ENCODE results near the gene USP48. TPM values are rescaled to one million over a fixed set of nuclear protein-coding genes. Genes with fewer than 3 reads are reported as not detected.
A peak's percentile ranks its signal among the peaks of the same experiment; 100 is the strongest.

The USP48 gene
- total and polyA plus RNA-seq, 2 of the 13 experiments (the other 11 are each of a cell fraction or from before 2014, with no cell fraction given) = 30.4 to 30.7 TPM

DNA sequence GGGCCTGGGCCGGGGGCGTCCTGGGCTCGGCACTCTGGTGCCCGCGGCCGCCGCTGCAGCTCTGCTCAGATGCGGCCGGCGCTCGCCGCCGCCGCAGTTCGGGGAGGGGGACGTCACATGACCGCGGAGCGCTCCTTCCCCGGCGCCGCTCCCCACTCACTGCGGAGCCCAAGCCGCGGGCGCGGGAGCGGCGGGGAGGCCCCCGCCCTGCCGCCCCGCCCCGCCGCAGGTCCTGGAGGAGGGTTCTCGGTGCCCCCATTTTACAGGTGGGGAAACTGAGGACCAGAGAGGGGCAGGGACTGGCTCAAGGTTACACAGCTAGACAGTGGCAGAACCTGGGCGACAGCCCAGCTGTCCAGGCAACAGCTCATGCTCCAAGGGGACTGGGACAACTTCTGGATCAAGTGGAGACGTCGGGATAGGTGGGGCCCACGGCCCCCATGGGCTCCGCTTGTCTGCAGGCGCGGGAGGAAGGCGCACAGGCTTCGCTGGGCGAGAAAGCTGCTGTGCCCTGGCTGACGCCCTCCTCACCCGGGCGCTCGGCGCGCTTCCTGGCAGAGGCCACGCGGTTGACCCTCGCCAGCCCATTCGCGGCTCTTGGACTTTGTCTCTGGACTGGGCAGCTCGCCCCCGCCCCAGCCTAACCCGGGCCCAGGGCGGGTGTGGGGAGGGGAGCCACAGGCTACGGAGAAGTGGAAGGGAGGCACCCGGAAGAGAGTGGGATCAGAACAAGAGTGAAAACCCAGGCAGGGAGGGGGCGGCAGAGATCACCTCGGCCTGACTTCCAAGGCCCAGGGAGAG lies 113.5 kb downstream of the USP48 start, which contains the start of gene RAP1GAP (continued):
- TF ChIP-seq, protein P1, sequence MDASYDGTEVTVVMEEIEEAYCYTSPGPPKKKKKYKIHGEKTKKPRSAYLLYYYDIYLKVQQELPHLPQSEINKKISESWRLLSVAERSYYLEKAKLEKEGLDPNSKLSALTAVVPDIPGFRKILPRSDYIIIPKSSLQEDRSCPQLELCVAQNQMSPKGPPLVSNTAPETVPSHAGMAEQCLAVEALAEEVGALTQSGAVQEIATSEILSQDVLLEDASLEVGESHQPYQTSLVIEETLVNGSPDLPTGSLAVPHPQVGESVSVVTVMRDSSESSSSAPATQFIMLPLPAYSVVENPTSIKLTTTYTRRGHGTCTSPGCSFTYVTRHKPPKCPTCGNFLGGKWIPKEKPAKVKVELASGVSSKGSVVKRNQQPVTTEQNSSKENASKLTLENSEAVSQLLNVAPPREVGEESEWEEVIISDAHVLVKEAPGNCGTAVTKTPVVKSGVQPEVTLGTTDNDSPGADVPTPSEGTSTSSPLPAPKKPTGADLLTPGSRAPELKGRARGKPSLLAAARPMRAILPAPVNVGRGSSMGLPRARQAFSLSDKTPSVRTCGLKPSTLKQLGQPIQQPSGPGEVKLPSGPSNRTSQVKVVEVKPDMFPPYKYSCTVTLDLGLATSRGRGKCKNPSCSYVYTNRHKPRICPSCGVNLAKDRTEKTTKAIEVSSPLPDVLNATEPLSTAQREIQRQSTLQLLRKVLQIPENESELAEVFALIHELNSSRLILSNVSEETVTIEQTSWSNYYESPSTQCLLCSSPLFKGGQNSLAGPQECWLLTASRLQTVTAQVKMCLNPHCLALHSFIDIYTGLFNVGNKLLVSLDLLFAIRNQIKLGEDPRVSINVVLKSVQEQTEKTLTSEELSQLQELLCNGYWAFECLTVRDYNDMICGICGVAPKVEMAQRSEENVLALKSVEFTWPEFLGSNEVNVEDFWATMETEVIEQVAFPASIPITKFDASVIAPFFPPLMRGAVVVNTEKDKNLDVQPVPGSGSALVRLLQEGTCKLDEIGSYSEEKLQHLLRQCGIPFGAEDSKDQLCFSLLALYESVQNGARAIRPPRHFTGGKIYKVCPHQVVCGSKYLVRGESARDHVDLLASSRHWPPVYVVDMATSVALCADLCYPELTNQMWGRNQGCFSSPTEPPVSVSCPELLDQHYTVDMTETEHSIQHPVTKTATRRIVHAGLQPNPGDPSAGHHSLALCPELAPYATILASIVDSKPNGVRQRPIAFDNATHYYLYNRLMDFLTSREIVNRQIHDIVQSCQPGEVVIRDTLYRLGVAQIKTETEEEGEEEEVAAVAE (CRISPR knock-in tag; IDR thresholded peaks at IDR 0.05; ENCODE audit: borderline replicate concordance) = no peak
- TF ChIP-seq, protein P2, sequence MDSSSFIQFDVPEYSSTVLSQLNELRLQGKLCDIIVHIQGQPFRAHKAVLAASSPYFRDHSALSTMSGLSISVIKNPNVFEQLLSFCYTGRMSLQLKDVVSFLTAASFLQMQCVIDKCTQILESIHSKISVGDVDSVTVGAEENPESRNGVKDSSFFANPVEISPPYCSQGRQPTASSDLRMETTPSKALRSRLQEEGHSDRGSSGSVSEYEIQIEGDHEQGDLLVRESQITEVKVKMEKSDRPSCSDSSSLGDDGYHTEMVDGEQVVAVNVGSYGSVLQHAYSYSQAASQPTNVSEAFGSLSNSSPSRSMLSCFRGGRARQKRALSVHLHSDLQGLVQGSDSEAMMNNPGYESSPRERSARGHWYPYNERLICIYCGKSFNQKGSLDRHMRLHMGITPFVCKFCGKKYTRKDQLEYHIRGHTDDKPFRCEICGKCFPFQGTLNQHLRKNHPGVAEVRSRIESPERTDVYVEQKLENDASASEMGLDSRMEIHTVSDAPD (CRISPR knock-in tag; IDR thresholded peaks at IDR 0.05) = peak; percentile 93
- TF ChIP-seq, protein P3, sequence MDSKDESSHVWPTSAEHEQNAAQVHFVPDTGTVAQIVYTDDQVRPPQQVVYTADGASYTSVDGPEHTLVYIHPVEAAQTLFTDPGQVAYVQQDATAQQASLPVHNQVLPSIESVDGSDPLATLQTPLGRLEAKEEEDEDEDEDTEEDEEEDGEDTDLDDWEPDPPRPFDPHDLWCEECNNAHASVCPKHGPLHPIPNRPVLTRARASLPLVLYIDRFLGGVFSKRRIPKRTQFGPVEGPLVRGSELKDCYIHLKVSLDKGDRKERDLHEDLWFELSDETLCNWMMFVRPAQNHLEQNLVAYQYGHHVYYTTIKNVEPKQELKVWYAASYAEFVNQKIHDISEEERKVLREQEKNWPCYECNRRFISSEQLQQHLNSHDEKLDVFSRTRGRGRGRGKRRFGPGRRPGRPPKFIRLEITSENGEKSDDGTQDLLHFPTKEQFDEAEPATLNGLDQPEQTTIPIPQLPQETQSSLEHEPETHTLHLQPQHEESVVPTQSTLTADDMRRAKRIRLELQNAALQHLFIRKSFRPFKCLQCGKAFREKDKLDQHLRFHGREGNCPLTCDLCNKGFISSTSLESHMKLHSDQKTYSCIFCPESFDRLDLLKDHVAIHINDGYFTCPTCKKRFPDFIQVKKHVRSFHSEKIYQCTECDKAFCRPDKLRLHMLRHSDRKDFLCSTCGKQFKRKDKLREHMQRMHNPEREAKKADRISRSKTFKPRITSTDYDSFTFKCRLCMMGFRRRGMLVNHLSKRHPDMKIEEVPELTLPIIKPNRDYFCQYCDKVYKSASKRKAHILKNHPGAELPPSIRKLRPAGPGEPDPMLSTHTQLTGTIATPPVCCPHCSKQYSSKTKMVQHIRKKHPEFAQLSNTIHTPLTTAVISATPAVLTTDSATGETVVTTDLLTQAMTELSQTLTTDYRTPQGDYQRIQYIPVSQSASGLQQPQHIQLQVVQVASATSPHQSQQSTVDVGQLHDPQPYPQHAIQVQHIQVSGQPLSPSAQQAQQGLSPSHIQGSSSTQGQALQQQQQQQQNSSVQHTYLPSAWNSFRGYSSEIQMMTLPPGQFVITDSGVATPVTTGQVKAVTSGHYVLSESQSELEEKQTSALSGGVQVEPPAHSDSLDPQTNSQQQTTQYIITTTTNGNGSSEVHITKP (CRISPR knock-in tag; IDR thresholded peaks at IDR 0.05; ENCODE audit: low read depth) = peak; percentile 54; the same call in 1 of the 2 replicates
- TF ChIP-seq ZNF382 (CRISPR knock-in tag; IDR thresholded peaks at IDR 0.05; ENCODE audit: borderline replicate concordance) = no peak
- TF ChIP-seq AGO2 (optimal IDR thresholded peaks at IDR 0.05; ENCODE audit: low read depth, low read length) = peak; percentile 88
- no peak for TF ChIP-seq NFRKB (IDR thresholded peaks at IDR 0.05)
- no peak for TF ChIP-seq PAF1 (CRISPR knock-in tag; IDR thresholded peaks at IDR 0.05)
- peak; percentile 75; the same call in 1 of the 2 replicates for TF ChIP-seq HOXA5 (CRISPR knock-in tag; IDR thresholded peaks at IDR 0.05)
- TF ChIP-seq KDM4B (CRISPR knock-in tag; IDR thresholded peaks at IDR 0.05) = peak; percentile 62
- peak; percentile 84; the same call in 1 of the 2 replicates for TF ChIP-seq TOPORS (CRISPR knock-in tag; IDR thresholded peaks at IDR 0.05)
- TF ChIP-seq PHF20 (CRISPR knock-in tag; IDR thresholded peaks at IDR 0.05) = peak; percentile 78
- TF ChIP-seq JARID2 (CRISPR knock-in tag; IDR thresholded peaks at IDR 0.05; ENCODE audit: insufficient replicate concordance) = no peak
- TF ChIP-seq, protein P4, sequence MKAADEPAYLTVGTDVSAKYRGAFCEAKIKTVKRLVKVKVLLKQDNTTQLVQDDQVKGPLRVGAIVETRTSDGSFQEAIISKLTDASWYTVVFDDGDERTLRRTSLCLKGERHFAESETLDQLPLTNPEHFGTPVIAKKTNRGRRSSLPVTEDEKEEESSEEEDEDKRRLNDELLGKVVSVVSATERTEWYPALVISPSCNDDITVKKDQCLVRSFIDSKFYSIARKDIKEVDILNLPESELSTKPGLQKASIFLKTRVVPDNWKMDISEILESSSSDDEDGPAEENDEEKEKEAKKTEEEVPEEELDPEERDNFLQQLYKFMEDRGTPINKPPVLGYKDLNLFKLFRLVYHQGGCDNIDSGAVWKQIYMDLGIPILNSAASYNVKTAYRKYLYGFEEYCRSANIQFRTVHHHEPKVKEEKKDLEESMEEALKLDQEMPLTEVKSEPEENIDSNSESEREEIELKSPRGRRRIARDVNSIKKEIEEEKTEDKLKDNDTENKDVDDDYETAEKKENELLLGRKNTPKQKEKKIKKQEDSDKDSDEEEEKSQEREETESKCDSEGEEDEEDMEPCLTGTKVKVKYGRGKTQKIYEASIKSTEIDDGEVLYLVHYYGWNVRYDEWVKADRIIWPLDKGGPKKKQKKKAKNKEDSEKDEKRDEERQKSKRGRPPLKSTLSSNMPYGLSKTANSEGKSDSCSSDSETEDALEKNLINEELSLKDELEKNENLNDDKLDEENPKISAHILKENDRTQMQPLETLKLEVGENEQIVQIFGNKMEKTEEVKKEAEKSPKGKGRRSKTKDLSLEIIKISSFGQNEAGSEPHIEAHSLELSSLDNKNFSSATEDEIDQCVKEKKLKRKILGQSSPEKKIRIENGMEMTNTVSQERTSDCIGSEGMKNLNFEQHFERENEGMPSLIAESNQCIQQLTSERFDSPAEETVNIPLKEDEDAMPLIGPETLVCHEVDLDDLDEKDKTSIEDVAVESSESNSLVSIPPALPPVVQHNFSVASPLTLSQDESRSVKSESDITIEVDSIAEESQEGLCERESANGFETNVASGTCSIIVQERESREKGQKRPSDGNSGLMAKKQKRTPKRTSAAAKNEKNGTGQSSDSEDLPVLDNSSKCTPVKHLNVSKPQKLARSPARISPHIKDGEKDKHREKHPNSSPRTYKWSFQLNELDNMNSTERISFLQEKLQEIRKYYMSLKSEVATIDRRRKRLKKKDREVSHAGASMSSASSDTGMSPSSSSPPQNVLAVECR (CRISPR knock-in tag; IDR thresholded peaks at IDR 0.05; ENCODE audit: borderline replicate concordance) = peak; percentile 92; the same call in 1 of the 2 replicates
